Activated gamma-delta T cell treated with Interleukin-2 at 50 U/mL for 16 hours (primary cell): Measurements from ENCODE around the gene KIF13A.
"Not testable (repeated sequence)": the region's sequence is repeated elsewhere in the genome, so short reads cannot be mapped to it uniquely, and the experiment has no call there.

Experiments
- DNase-seq: peaks from one replicate; pipeline ENCODE4 v3.0.0-alpha.2; 2020

Gene KIF13A

DNA sequence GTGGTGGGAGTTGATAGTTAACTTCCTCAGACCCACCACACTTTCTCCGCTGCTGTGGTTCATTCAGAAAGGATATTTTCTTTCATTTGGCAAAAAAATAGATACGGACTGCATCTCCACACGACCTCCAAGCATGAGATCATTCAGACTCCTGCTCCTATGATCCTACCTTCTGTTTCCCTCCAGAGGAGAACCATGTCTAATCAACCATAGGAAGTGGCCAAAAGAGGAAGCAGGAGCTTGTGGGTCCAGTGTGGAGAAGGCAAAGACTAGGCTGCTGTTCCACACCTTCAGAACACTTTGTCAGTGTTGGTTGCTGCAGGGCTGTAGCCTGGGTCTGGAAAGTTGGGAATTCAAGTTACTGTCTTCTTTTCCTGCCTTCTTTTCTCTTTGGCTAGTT, 10.6 kb upstream of the KIF13A start:
- no peak for DNase-seq

DNA sequence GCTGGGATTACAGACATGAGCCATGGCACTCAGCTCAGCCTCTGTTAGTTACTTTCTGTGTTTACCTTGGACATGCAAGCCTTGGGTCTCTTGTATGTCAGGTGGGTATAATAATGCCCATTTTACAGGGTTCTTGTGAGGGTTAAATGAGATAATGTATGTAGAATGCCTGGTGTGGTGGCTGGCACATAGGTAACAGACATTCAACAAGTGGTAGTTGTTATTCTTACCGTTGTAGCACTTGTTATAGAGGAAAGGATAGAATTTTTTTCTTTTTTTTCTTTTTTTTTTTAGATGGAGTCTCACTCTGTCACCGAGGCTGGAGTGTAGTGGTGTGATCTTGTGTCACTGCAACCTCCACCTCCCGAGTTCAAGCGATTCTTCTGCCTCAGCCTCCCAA, 8.0 kb upstream of the KIF13A start:
- no peak for DNase-seq

DNA sequence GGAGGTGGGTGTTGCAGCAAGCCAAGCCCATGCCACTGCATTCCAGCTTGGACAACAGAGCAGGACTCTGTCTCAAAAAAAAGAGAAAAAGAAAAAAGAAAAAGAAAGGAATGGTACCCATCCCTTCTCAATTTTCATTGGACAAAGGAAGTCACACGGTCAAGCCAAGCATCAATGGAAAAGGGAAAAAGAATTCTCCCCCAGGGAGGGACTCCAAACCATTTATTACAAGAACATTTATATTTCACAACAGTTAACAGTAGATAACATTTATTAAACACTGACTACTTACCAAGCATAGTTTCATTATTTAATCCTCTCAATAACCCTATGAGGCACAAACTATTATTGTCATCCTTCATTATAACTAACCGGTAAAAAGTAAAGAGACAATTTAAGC, 6.6 kb upstream of the KIF13A start:
- DNase-seq = no peak

GRCh38 chr6:17988422-17988944, 1.0 kb upstream of the KIF13A start:
- DNase-seq = no peak

- DNase-seq = peak; percentile 7
Measured at GRCh38 chr6:17987697-17988421, 424 bp upstream of the KIF13A start.

GRCh38 chr6:17986656-17987446, 584 bp downstream of the KIF13A start:
- DNase-seq = no peak

DNA sequence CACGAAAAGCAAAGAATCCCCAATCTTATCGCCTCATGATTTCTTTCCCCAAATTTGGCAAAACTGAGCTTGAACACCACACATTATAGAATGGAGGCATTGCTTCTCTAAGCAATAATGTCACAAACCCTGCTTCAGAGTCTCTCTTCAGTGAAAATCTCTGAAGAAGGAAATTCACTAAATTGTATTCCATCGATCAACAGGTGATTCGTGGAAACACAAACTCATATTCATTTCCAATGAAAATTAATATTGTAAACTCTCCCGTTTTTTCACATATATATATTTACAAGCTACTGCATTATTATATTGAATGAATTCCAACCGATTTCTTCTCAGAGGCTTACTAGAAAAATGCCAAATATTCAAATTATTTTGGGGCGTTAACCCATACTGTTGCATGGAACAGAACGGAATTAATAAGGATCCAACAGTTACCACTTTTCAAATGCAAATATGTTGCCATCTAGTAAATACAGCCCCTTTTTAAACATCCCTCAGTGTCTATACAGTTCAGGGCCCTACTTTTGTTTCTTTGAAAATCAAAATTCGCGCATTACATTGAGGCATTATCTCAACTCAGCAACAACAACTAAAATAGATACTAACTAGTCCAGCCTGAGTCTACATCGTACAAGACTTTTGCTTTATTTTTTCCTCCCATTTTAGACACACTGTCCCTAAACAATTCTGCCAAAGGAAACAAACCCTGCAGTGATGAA, 1.3 kb downstream of the KIF13A start:
- DNase-seq = no peak

DNA sequence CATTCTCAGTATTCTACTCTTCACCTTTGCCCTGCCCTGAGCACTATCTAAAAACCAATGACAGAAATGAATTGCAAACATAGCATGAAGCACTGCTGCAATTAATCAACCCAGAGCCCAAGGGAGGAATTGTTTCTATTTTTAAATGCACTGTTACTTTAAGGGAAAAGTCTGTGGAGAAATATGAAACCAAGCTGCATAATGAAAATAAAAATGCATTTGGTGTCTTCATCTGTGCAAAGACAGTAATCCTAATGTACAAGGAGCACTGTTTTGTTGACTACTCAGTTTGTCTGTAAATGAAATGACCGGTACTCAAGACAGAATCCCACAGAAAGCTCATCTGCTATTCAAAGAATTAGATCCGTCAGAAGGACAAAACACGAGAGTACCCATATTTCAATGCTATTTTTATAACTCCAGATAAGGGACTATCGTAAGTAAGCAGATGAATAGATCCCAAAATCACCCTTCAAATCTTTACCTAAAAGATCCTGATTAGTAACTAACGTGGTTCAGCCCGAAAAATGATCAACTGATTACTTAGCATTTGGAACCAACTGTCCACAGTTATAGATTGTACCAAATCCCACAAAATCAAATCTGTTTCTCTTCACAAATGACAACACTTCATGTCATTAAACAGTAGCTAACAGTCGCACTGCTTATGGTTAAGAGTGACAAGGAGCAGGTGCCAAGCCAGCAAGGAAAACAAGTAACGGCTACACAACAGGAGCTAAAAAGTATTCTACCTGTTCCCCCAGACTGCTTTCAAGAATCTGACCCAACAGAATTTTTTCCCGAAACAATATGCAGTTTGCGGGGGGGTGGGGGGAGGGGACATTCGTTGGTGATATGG, 2.4 kb downstream of the KIF13A start:
- no peak for DNase-seq

GRCh38 chr6:17984399-17984798, 3.0 kb downstream of the KIF13A start:
- DNase-seq = no peak

DNA sequence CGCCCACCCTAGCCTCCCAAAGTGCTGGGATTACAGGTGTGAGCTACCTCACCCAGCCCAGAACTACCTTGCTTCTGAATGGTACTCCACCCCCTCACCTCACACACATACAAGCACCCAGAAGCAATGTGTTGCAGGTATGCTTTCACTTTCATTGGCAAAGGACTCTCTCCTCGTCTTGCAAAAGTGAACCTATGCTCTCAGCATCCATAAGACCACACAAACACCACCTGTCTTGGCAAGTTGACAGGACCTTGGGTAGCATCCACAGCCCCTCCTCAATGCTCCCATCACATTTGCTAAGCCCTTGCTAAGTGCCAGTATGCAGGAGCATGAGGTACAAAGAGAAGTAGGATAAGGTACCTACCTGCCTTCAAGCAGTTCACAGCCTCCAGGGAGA, 3.7 kb downstream of the KIF13A start:
- DNase-seq = no peak

GRCh38 chr6:17980329-17980728, 7.1 kb downstream of the KIF13A start:
- DNase-seq = no peak

- DNase-seq = no peak
Measured at GRCh38 chr6:17979479-17979878, 8.0 kb downstream of the KIF13A start.

DNA sequence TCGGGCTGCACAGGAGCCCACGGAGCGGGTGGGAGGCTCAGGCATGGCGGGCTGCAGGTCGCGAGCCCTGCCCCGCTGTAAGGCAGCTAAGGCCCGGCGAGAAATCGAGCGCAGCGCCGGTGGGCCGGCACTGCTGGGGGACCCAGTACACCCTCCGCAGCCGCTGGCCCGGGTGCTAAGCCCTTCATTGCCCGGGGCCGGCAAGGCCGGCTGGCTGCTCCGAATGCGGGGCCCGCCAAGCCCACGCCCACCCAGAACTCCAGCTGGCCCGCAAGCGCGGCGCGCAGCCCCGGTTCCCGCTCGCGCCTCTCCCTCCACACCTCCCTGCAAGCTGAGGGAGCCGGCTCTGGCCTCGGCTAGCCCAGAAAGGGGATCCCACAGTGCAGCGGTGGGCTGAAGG, 11.2 kb downstream of the KIF13A start:
- not testable (repeated sequence) for DNase-seq

GRCh38 chr6:17974570-17975368, 12.7 kb downstream of the KIF13A start:
- no peak for DNase-seq

DNA sequence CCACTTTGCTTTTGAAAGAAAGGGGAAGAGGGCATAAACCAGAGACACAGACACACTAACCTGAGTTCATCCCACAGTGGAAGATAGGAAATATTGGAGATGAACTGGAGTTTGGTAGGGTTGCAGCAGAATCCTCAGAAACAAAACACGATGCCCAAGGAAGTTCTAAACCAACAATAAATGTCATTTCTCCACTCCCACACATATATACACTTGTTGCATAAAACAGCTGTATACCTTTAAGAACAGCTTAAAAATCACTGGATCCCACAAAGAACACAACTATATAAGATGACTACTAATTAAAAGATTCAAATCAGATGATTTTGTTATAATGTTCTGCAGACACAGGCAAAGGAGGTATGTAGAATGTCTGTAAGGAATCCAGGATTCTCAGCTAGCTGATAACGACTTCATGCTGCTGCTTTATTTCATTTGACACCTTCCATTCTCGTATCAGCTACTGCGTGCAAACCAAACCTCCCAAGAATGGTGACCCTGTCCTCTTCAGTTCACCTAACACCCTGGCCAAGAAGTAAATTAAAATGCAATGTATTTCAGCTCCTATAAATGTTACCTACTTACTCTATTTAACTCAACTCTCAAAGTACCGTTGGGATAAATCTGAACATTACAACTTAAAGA, 14.3 kb downstream of the KIF13A start:
- no peak for DNase-seq

GRCh38 chr6:17972074-17972952, 15.1 kb downstream of the KIF13A start:
- DNase-seq = no peak

- DNase-seq = no peak
Measured at GRCh38 chr6:17971128-17972073, 16.0 kb downstream of the KIF13A start.

DNA sequence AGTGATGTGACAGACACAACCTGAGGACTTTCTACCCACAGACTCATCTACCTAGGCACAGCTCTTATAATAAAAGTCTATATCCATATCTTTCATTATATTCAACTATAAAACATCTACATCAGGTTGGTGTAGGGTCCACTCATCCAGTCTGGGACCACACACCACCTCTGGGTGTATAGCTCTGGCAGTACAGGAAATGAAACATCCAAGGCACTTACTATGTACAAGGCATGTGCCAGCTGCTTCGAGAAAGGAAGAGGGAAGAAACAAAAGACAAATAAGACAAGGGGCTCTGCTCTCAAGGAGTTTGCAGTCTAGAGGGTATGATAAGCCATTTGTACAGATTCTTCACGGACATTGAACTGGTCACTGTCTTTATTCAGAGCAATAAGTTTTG, 18.6 kb downstream of the KIF13A start:
- no peak for DNase-seq
